ENCODE results near the gene ADAM29. TPM values are rescaled to one million over a fixed set of nuclear protein-coding genes. Genes with fewer than 3 reads are reported as not detected.

The ADAM29 gene
- total and polyA plus RNA-seq, 2 experiments from 2014 or later, result not detected

DNA sequence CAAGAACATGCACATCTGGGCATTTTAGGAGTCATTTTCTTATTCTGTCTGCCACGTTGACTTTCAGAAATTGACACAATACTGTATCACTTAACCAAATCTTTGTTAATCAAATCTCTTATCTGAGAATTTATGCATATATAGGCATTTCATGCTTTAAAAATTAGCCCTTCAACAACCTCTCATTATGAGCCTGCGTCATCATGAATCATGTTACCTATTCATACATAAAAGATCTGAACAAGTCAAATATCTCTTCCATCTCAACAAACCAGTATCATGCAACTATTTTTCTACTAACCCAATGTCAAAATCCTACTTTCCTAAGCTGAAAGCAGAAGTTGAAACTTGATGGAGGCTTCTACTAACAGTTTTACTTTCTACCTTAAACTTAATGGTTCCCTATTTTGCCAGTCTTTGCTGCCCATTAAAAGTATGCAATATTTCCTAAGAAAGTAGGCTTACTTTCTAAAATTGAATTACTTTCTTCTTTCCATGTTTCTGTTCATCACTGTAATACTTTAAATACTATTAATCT lies 1.8 kb downstream of the ADAM29 start:
- Histone ChIP-seq H2AFZ (no peak overlapping the region), H3K27me3 (ENCODE audit: insufficient read depth) (no peaks in the 10 kb centered on the region), H3K79me2 (replicated peaks; ENCODE audit: insufficient read depth) (no peaks in the 10 kb centered on the region), H3K27ac (ENCODE audit: low read depth) (no peak overlapping the region), H3K4me1 (ENCODE audit: insufficient read depth) (no peaks in the 10 kb centered on the region), H4K20me1 (replicated peaks; ENCODE audit: insufficient read depth) (no peaks in the 10 kb centered on the region), H3K9me2 (ENCODE audit: insufficient read depth) (no peaks in the 10 kb centered on the region; the same call in 1 of the 2 replicates), H3K4me3 (no peak overlapping the region), H3F3A (replicated peaks; ENCODE audit: low read depth) (no peaks in the 10 kb centered on the region), H3K36me3 (ENCODE audit: insufficient read depth) (no peaks in the 10 kb centered on the region), H3K4me2 (no peak overlapping the region)
- Mint-ChIP-seq H3K27me3 (ENCODE audit: insufficient read depth, low read depth, poor library complexity) (no peaks in the 10 kb centered on the region), H3K4me1 (no peaks in the 10 kb centered on the region), H3K9me3 (no peaks in the 10 kb centered on the region), H3K4me3 (no peak overlapping the region), H3K36me3 (ENCODE audit: low read depth) (no peaks in the 10 kb centered on the region), H3K27ac (no peak overlapping the region)
- TF ChIP-seq ZNF462 (CRISPR knock-in tag; IDR thresholded peaks at IDR 0.05) (no peak), ZNF331 (CRISPR knock-in tag; IDR thresholded peaks at IDR 0.05; ENCODE audit: low read depth) (no peak)
- DNase-seq (ENCODE audit: low spot score), result no peak
- ATAC-seq, result no peak

DNA sequence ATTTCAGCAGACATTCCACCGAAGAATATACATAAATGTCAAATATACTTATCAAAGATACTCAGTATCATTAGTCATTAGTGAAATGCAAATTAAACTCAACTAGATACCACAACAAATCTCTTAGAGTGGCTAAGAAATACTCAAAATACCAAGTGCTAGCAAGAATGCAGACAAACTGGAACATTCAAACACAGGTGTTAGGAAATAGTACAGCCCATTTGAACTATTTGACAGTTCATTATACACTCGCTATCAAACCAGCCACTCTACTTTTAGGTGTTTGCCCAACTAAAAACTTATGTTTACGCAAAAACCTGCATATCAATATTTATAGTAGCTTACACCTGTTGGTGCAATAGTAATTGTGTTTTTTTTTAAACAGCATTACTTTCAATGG lies 8.8 kb downstream of the ADAM29 start:
- ATAC-seq (no peak), DNase-seq (ENCODE audit: low spot score) (no peak)
- Histone ChIP-seq H3K4me3 (no peak overlapping the region), H3K27me3 (ENCODE audit: insufficient read depth) (no peaks in the 10 kb centered on the region), H3K4me2 (no peak overlapping the region), H3K4me1 (ENCODE audit: insufficient read depth) (no peaks in the 10 kb centered on the region; the same call in none of the 2 replicates), H3K9me2 (ENCODE audit: insufficient read depth) (no peaks in the 10 kb centered on the region; the same call in none of the 2 replicates), H4K20me1 (replicated peaks; ENCODE audit: insufficient read depth) (no peaks in the 10 kb centered on the region), H3K79me2 (replicated peaks; ENCODE audit: insufficient read depth) (no peaks in the 10 kb centered on the region), H3K36me3 (ENCODE audit: insufficient read depth) (no peaks in the 10 kb centered on the region), H3F3A (replicated peaks; ENCODE audit: low read depth) (no peaks in the 10 kb centered on the region), H3K27ac (ENCODE audit: low read depth) (no peak overlapping the region), H2AFZ (no peak overlapping the region)
- H3K27me3 Mint-ChIP-seq (ENCODE audit: insufficient read depth, low read depth, poor library complexity), result no peaks in the 10 kb centered on the region
- TF ChIP-seq STAT1 (IDR thresholded peaks at IDR 0.05; ENCODE audit: unreplicated experiment) (no peak), ZNF331 (CRISPR knock-in tag; IDR thresholded peaks at IDR 0.05; ENCODE audit: low read depth) (no peak), CREB1 (CRISPR knock-in tag; IDR thresholded peaks at IDR 0.05; ENCODE audit: low read depth) (no peak), EZH2 (IDR thresholded peaks at IDR 0.05; ENCODE audit: low read depth, unreplicated experiment) (no peak), REST (IDR thresholded peaks at IDR 0.05; ENCODE audit: unreplicated experiment) (no peak)
- TF ChIP-seq, protein P1, sequence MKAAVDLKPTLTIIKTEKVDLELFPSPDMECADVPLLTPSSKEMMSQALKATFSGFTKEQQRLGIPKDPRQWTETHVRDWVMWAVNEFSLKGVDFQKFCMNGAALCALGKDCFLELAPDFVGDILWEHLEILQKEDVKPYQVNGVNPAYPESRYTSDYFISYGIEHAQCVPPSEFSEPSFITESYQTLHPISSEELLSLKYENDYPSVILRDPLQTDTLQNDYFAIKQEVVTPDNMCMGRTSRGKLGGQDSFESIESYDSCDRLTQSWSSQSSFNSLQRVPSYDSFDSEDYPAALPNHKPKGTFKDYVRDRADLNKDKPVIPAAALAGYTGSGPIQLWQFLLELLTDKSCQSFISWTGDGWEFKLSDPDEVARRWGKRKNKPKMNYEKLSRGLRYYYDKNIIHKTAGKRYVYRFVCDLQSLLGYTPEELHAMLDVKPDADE (IDR thresholded peaks at IDR 0.05), result no peak
- H3K4me3 Mint-ChIP-seq, result no peak overlapping the region
- H3K4me1 Mint-ChIP-seq, result peaks cover 11% of the 10 kb centered on the region
- H3K36me3 Mint-ChIP-seq (ENCODE audit: low read depth), result no peaks in the 10 kb centered on the region
- no peak overlapping the region for H3K27ac Mint-ChIP-seq
- H3K9me3 Mint-ChIP-seq, result no peaks in the 10 kb centered on the region

Data from GM23338 (cell line).